Heart left ventricle (tissue), 16 donors: ENCODE results near the gene PTPRK. TPM values are rescaled to one million over a fixed set of nuclear protein-coding genes. Genes with fewer than 3 reads are reported as not detected.

Source experiments
- ATAC-seq, 4 donors: fragments of 200-7000 bp; cut with Tn5 transposase; one replicate each; pipeline ENCODE4 v1.9.1; 2020 to 2022; ENCODE audit warnings: moderate library complexity in 4 of 4, mild to moderate bottlenecking in 3 of 4, moderate number of reproducible peaks in 1 of 4
- DNase-seq, 5 donors: peaks; one replicate each; pipeline ENCODE4 v3.0.0-alpha.2; 2020
- H3K27ac ChIP-seq, 12 donors: fragments of 200-600 bp; sonication (generic) in 4 of 12; one replicate each; pipeline versions ENCODE4 v1.5.0 to v1.8.0; 2016 to 2022; ENCODE audit warnings: mild to moderate bottlenecking in 2 of 12
- H3K27me3 ChIP-seq, 9 donors: fragments of 200-600 bp; sonication (generic) in 2 of 9; one replicate each; pipeline versions ENCODE4 v1.5.1 to v1.8.0; 2016 to 2022; ENCODE audit warnings: mild to moderate bottlenecking in 3 of 9
- H3K36me3 ChIP-seq, 9 donors: fragments of 200-600 bp; sonication (generic) in 2 of 9; one replicate each; pipeline versions ENCODE4 v1.5.0 to v1.8.0; 2018 to 2022; ENCODE audit warnings: mild to moderate bottlenecking in 2 of 9
- H3K4me1 ChIP-seq, 12 donors: fragments of 200-600 bp; sonication (generic) in 4 of 12; one replicate each; pipeline versions ENCODE4 v1.5.0 to v1.8.0; 2016 to 2022; ENCODE audit warnings: mild to moderate bottlenecking in 3 of 12
- H3K4me3 ChIP-seq, 12 donors: fragments of 200-600 bp; sonication (generic) in 4 of 12; one replicate each; pipeline versions ENCODE4 v1.5.0 to v1.8.0; 2017 to 2022; ENCODE audit warnings: mild to moderate bottlenecking in 9 of 12, moderate library complexity in 4 of 12
- H3K9me3 ChIP-seq, 12 donors: fragments of 200-600 bp; sonication (generic) in 4 of 12; one replicate each; pipeline versions ENCODE4 v1.5.0 to v1.8.0; 2016 to 2022; ENCODE audit warnings: mild to moderate bottlenecking in 1 of 12
- CTCF ChIP-seq, 12 donors: fragments of 200-600 bp; sonication (generic) in 4 of 12; IDR thresholded peaks; one replicate each; pipeline versions ENCODE4 v1.5.0 to v1.8.0; 2018 to 2022; ENCODE audit warnings: antibody characterized with exemption in 12 of 12, mild to moderate bottlenecking in 5 of 12
- POLR2A ChIP-seq, 2 donors: fragments of 450-650 bp; IDR thresholded peaks; one replicate each; pipeline ENCODE4 v1.6.1; 2017; ENCODE audit warnings: antibody characterized with exemption in 2 of 2, mild to moderate bottlenecking in 2 of 2, moderate library complexity in 2 of 2
- WGBS, 4 donors: extraction: QIAGEN DNeasy Blood & Tissue Kit in 2 of 4; methylation state at CpG; one replicate each; pipeline versions ENCODE4 v1.1.5 to v1.1.7; 2013 to 2018; 5-methylcytosine and 5-hydroxymethylcytosine counted together
- intact Hi-C, 10 donors: fragments of 100-400 bp; cut with DNase I; formaldehyde crosslinking; loops; one replicate each; pipeline versions ENCODE4 v1.11.1 to v1.14.2; 2022
- polyA plus RNA-seq, 2 donors: library from polyadenylated mRNA; stranded (reverse); fragments of 200-250 nt; gene quantifications; one replicate each; pipeline ENCODE4 v1.2.3, GENCODE V29; 2013
- total RNA-seq, 9 donors: library from RNA; depleted of rRNA in 2 of 9; stranded (reverse); fragments of >200 nt in 2 of 9; fragmentation: NEBNext Ultra II Directional in 3 of 9; extraction: Animal tissue kit (Norgen Biotek cat#: 25700) in 3 of 9; gene quantifications; one replicate each; pipeline versions ENCODE4 v1.1.0 to v1.2.4, GENCODE V29; 2016 to 2023
- donor health status: ischemic (EF 13 %, LVEDD 7.1; RV severe dilation, severe dysfunction).
- donor health status: healthy with polysubstance abuse.
- donor health status: DM: no; HTN: yes; CAD: no.
- donor health status: DM: no; HTN: no; CAD: no.
- donor health status: ischemic (EF 25% LVEDD 6.9; RV normal size, moderate dysfunction).
- donor health status: ischemic (EF 25% LVEDD 5.7; RV mildly dilated, moderate dysfunction).
- donor health status: healthy.
- donor health status: DM: yes; HTN: yes; CAD: no.
- donor health status: ischemic (EF 35%, LVEDD 5.7; RV mildly dilated, moderate dysfunction).
- donor health status: nonischemic (EF 11% LVEDD 7.7; RV severe dilation, severe dysfunction).
- donor health status: DM: yes; HTN: yes; CAD: no.
- donor health status: PGD.
- donor health status: ischemic (EF 29% LVEDD 5.4; RV normal size, mild dysfunction).
- donor health status: nonischemic (EF 23%, LVEDD 6.1; RV moderate dilation, normal function).

PTPRK gene
- total and polyA plus RNA-seq, 11 donors = 5.4 to 50.8 (median 38.5) TPM

GRCh38 chr6:128409003-128409402, 111.4 kb downstream of the PTPRK start:
- Histone ChIP-seq H3K4me1 (peaks cover 0 to 9% (median 0%) of the 10 kb centered on the region in 12 donors), H3K27me3 (no peaks in the 10 kb centered on the region), H3K9me3 (no peaks in the 10 kb centered on the region), H3K4me3 (no peak overlapping the region), H3K27ac (no peak overlapping the region), H3K36me3 (no peaks in the 10 kb centered on the region)
- ATAC-seq (no peak), DNase-seq (no peak)
- 66 to 93% (median 79%) methylated on average over 1 of the region's 1 CpG for WGBS, 4 donors
- intact Hi-C loops = no loop called here
- TF ChIP-seq CTCF (IDR thresholded peaks at IDR 0.05) = no peak
- TF ChIP-seq POLR2A (IDR thresholded peaks at IDR 0.05) = no peak

GRCh38 chr6:128406453-128406852, 113.9 kb downstream of the PTPRK start:
- Histone ChIP-seq H3K36me3 (no peaks in the 10 kb centered on the region), H3K27me3 (no peaks in the 10 kb centered on the region), H3K9me3 (no peaks in the 10 kb centered on the region), H3K4me1 (peaks cover 0 to 8% (median 0%) of the 10 kb centered on the region in 12 donors), H3K4me3 (no peak overlapping the region), H3K27ac (no peak overlapping the region)
- intact Hi-C loops = no loop called here
- TF ChIP-seq CTCF (IDR thresholded peaks at IDR 0.05) (no peak), POLR2A (IDR thresholded peaks at IDR 0.05) (no peak)
- WGBS, 4 donors = 94 to 97% (median 95%) methylated on average over 1 of the region's 1 CpG
- DNase-seq (no peak), ATAC-seq (no peak)

- Histone ChIP-seq H3K4me1 (peaks cover 0 to 9% (median 0%) of the 10 kb centered on the region in 12 donors), H3K27ac (no peak overlapping the region), H3K4me3 (no peak overlapping the region), H3K9me3 (no peaks in the 10 kb centered on the region), H3K36me3 (no peaks in the 10 kb centered on the region), H3K27me3 (no peaks in the 10 kb centered on the region)
- ATAC-seq = no peak
- no peak for DNase-seq
- intact Hi-C loops = no loop called here
- TF ChIP-seq POLR2A (IDR thresholded peaks at IDR 0.05) = no peak
- 96 to 99% (median 97%) methylated on average over 4 of the region's 4 CpGs for WGBS, 4 donors
Observed at GRCh38 chr6:128403618-128404444, 116.6 kb downstream of the PTPRK start.

- peaks cover 0 to 6% (median 0%) of the 10 kb centered on the region in 9 donors for H3K36me3 ChIP-seq
- no peak overlapping the region for H3K4me3 ChIP-seq
- WGBS, 4 donors = 54 to 69% (median 59%) methylated on average over 4 of the region's 4 CpGs
- DNase-seq (no peak), ATAC-seq (no peak)
- no peaks in the 10 kb centered on the region for H3K27me3 ChIP-seq
- H3K27ac ChIP-seq = no peak overlapping the region
- no peaks in the 10 kb centered on the region for H3K9me3 ChIP-seq
- peaks cover 0 to 9% (median 0%) of the 10 kb centered on the region in 12 donors for H3K4me1 ChIP-seq
- intact Hi-C loops = no loop called here
- TF ChIP-seq POLR2A (IDR thresholded peaks at IDR 0.05) (no peak), CTCF (IDR thresholded peaks at IDR 0.05) (no peak)
Observed at GRCh38 chr6:128400875-128401274, 119.5 kb downstream of the PTPRK start.
